Hepatocyte (in vitro differentiated cells): Measurements from ENCODE around the gene SLC13A1.

Source experiments
- CTCF ChIP-seq: fragments of 200-600 bp; sonication (generic); IDR thresholded peaks from 2 replicates; pipeline ENCODE4 v1.5.1; 2016; ENCODE audit warnings: antibody characterized with exemption, mild to moderate bottlenecking; ENCODE audit not compliant: poor library complexity
- EZH2 ChIP-seq: fragments of 200-600 bp; sonication (generic); IDR thresholded peaks from 2 replicates; pipeline ENCODE4 v1.6.1; 2016; ENCODE audit warnings: antibody characterized with exemption, mild to moderate bottlenecking, borderline replicate concordance

- no peak for TF ChIP-seq CTCF
- TF ChIP-seq EZH2 = no peak
Measured at GRCh38 chr7:123242467-123243092, 42.8 kb upstream of the SLC13A1 start.
